GM21367 (cell line): ENCODE data around the gene EFEMP1.
"Not testable (repeated sequence)": the region's sequence is repeated elsewhere in the genome, so short reads cannot be mapped to it uniquely, and the experiment has no call there.

Source experiments
- ATAC-seq: cut with Tn5 transposase; IDR thresholded peaks from one replicate; pipeline ENCODE4 v1.9.1; 2021; ENCODE audit not compliant: unreplicated experiment

EFEMP1 gene

DNA sequence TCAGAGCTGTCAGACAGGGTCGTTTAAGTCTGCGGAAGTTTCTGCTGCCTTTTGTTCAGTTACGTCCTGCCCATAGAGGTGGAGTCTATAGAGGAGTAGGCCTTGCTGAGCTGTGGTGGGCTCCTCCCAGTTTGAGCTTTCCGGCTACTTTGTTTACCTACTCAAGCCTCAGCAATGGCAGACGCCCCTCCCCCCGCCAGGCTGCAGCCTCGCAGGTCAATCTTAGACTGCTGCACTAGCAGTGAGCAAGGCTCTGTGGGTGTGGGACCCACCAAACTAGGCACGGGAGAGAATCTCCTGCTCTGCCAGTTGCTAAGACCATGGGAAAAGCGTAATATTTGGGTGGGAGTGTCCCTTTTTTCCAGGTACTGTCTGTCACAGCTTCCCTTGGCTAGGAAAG is 86.5 kb downstream of the EFEMP1 start:
- ATAC-seq, result no peak

- ATAC-seq, result not testable (repeated sequence)
These were observed 91.7 kb downstream of the EFEMP1 start for GRCh38 chr2:55831671-55832410.

DNA sequence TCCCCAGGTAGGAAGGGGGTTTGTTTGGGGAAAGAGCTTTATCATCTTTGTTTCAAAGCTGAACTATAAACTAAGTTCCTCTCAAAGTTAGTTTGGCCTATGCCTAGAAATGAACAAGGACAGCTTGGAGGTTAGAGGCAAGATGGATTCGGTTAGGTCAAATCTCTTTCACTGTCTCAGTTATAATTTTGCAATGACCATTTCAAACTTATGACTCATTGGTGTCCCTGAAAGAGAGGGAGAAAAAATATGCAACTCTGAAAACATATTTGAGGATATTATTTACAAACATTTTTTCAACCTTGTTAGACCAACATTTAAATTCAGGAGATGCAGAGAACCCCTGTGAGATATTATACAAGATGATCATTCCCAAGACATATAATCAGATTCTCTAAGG is 95.7 kb downstream of the EFEMP1 start:
- ATAC-seq, result no peak

- not testable (repeated sequence) for ATAC-seq
These were observed 96.2 kb downstream of the EFEMP1 start for GRCh38 chr2:55827428-55827827.

GRCh38 chr2:55826246-55826645 is 97.3 kb downstream of the EFEMP1 start:
- ATAC-seq, result no peak

DNA sequence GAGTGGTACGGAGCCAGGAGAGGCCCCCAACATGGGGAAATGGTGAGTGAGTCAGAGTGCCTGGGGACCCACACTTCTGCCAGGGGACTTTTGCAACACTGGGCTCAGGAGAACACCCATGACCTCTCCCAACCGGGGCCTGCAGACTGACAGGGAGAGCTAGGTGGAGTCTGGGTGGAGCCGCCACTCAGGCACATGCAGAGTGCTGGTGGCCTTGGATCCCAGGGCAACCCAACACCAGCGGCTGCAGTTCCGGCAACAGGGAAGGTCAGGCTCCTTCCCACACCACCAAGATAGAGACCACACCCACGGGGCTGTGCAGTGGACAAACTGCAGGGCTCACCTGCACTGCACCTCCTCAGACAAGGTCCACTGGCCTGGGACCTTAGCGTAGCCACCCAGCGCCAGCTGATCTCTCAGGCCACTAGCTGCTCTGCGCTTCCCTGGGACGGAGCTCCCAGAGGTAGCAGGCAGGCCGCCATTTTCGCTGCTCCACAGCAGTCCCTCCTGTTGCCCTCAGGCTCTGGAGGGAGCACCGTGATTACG is 99.0 kb downstream of the EFEMP1 start:
- ATAC-seq, result no peak
